Fibroblast of lung (primary cell): ENCODE measurements around the gene ZC3H15. TPM values are rescaled to one million over a fixed set of nuclear protein-coding genes. Genes with fewer than 3 reads are reported as not detected.
A peak's percentile ranks its signal among the peaks of the same experiment; 100 is the strongest.

Experiments used
- DNase-seq, 2 donors: peaks; one replicate each; pipeline versions ENCODE4 v3.0.0 to v3.0.0-alpha.2; 2010; ENCODE audit warnings: low read depth in 2 of 2
- H2AFZ ChIP-seq: 2 replicates; pipeline ENCODE4 v1.5.1; 2012; ENCODE audit warnings: low read length, control low read depth, inconsistent platforms
- H3K27ac ChIP-seq: 2 replicates; pipeline ENCODE4 v1.5.1; 2011; ENCODE audit warnings: low read length, control low read depth; ENCODE audit not compliant: insufficient read depth
- H3K27me3 ChIP-seq: 2 replicates; pipeline ENCODE4 v1.5.1; 2011; ENCODE audit warnings: mild to moderate bottlenecking, low read length; ENCODE audit not compliant: control insufficient read depth, insufficient read depth
- H3K36me3 ChIP-seq: 2 replicates; pipeline ENCODE4 v1.5.1; 2011; ENCODE audit warnings: low read length; ENCODE audit not compliant: control insufficient read depth, insufficient read depth
- H3K4me1 ChIP-seq: 2 replicates; pipeline ENCODE4 v1.5.1; 2011; ENCODE audit warnings: low read length; ENCODE audit not compliant: control insufficient read depth, insufficient read depth; ENCODE audit errors: extremely low read depth
- H3K4me2 ChIP-seq: 2 replicates; pipeline ENCODE4 v1.5.1; 2011; ENCODE audit warnings: low read length, control low read depth; ENCODE audit not compliant: insufficient read depth; ENCODE audit errors: extremely low read depth
- H3K4me3 ChIP-seq, 4 experiments: fragments of 200-600 bp in 1 of 4; sonication (generic) in 1 of 4; replicated peaks in 1 of 4; 2 replicates each; pipeline ENCODE4 v1.5.1; 2011 to 2016; ENCODE audit warnings: low read length in 4 of 4, low read depth in 3 of 4, mild to moderate bottlenecking in 3 of 4, control low read depth in 2 of 4, inconsistent platforms in 1 of 4, mixed read lengths in 1 of 4; ENCODE audit not compliant: insufficient read depth in 1 of 4; ENCODE audit errors: control extremely low read depth in 1 of 4
- H3K79me2 ChIP-seq: 2 replicates; pipeline ENCODE4 v1.5.1; 2012; ENCODE audit warnings: mild to moderate bottlenecking, low read length, inconsistent platforms; ENCODE audit not compliant: control insufficient read depth, insufficient read depth
- H3K9ac ChIP-seq: 2 replicates; pipeline ENCODE4 v1.5.1; 2011; ENCODE audit warnings: mild to moderate bottlenecking, low read length, control low read depth; ENCODE audit not compliant: insufficient read depth
- H3K9me3 ChIP-seq: 2 replicates; pipeline ENCODE4 v1.5.1; 2012; ENCODE audit warnings: low read depth, low read length; ENCODE audit not compliant: control insufficient read depth, insufficient read depth
- H4K20me1 ChIP-seq: 2 replicates; pipeline ENCODE4 v1.5.1; 2011; ENCODE audit warnings: low read length; ENCODE audit not compliant: control insufficient read depth, insufficient read depth; ENCODE audit errors: extremely low read depth
- CTCF ChIP-seq, 2 donors: IDR thresholded peaks in 1 of 2; conservative IDR thresholded peaks in 1 of 2; 1 replicate in 1 of 2; 2 replicates in 1 of 2; pipeline ENCODE4 v1.5.1; 2011 to 2012; ENCODE audit warnings: low read length in 2 of 2, control low read depth in 1 of 2, inconsistent platforms in 1 of 2, low read depth in 1 of 2, mild to moderate bottlenecking in 1 of 2
- EZH2 ChIP-seq: IDR thresholded peaks from 2 replicates; pipeline ENCODE4 v1.5.1; 2012; ENCODE audit warnings: low read length, control low read depth, mild to moderate bottlenecking; ENCODE audit errors: missing control alignments
- polyA plus RNA-seq, 2 donors: library from polyadenylated mRNA; depleted of rRNA in 1 of 2; stranded (reverse) in 1 of 2; unstranded in 1 of 2; fragments of >200 nt; gene quantifications; 2 replicates each; pipeline ENCODE4 v1.2.1, GENCODE V29; 2011 to 2012; ENCODE audit warnings: missing spikeins in 1 of 2
- total RNA-seq: library from RNA; depleted of rRNA; stranded (reverse); fragments of >200 nt; gene quantifications from 2 replicates; pipeline ENCODE4 v1.2.1, GENCODE V29; 2014

ZC3H15 gene
- total and polyA plus RNA-seq, 2 donors (not counting 1 experiment from before 2014, with no cell fraction given), result 79.9 to 83.8 TPM

DNA sequence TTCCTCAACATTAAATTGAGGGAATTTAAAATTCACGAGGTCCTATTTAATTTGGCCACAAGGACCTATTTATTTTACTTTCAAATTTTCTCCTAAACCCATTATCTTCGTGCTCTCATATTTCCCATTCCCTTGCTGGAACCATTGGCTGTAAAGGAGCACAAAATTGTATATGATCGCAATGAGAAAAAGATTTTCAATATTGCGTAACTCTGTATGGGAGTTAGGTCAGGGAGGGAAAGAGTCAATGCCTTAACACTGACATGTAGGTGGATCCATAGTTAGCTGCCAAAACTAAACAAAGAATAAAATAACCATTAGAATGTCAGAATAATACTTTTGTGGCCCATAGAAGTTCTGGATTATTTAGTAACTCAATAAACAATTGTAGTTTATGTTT lies 40.6 kb upstream of the ZC3H15 start:
- no peaks in the 10 kb centered on the region for H3K27me3 ChIP-seq
- TF ChIP-seq EZH2, result no peak
- no peak for TF ChIP-seq CTCF (conservative IDR thresholded peaks at IDR 0.05 in 1 of 2, IDR thresholded peaks at IDR 0.05 in 1 of 2; ENCODE audit: low read depth in 1 of 2, low read length in 2 of 2)
- no peaks in the 10 kb centered on the region for H3K4me1 ChIP-seq
- no peak overlapping the region for H2AFZ ChIP-seq
- no peak overlapping the region for H3K4me3 ChIP-seq
- H3K27ac ChIP-seq, result no peak overlapping the region
- DNase-seq, result no peak
- H4K20me1 ChIP-seq, result no peaks in the 10 kb centered on the region
- no peaks in the 10 kb centered on the region for H3K9me3 ChIP-seq
- no peaks in the 10 kb centered on the region for H3K79me2 ChIP-seq
- no peak overlapping the region for H3K4me2 ChIP-seq
- H3K9ac ChIP-seq, result no peak overlapping the region
- no peaks in the 10 kb centered on the region for H3K36me3 ChIP-seq

DNA sequence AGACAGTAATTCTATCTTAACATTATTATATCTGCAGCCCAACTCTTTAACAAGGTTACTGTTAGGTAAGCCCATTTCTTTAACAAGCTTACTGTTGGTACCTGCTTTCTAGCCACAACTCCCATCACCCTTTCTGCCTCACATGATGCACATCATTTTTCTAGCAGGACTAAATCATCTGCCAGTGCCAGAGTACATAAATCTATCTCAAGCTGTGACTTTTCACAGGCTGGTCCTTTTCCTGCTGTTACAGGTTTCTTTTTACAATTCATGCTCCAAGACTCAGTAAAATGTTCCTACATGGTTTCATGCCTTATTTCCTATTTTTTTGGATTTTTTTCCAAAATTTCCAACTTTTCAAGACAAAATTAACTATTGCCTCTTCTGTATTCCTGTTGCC lies 30.4 kb upstream of the ZC3H15 start:
- Histone ChIP-seq H4K20me1 (no peaks in the 10 kb centered on the region), H3K36me3 (no peaks in the 10 kb centered on the region), H3K9me3 (no peaks in the 10 kb centered on the region), H3K4me2 (no peak overlapping the region), H3K9ac (no peak overlapping the region), H3K79me2 (no peaks in the 10 kb centered on the region), H3K27ac (no peak overlapping the region), H3K4me3 (no peak overlapping the region), H3K27me3 (no peaks in the 10 kb centered on the region), H3K4me1 (no peaks in the 10 kb centered on the region), H2AFZ (no peak overlapping the region)
- DNase-seq, result no peak
- TF ChIP-seq EZH2, result no peak
- no peak for TF ChIP-seq CTCF (conservative IDR thresholded peaks at IDR 0.05 in 1 of 2, IDR thresholded peaks at IDR 0.05 in 1 of 2; ENCODE audit: low read depth in 1 of 2, low read length in 2 of 2)

- H2AFZ ChIP-seq, result no peak overlapping the region
- no peak overlapping the region for H3K4me2 ChIP-seq
- peak; percentile 83 to 99 for DNase-seq
- H3K27ac ChIP-seq, result no peak overlapping the region
- H3K36me3 ChIP-seq, result no peaks in the 10 kb centered on the region
- H3K4me1 ChIP-seq, result no peaks in the 10 kb centered on the region
- H3K79me2 ChIP-seq, result no peaks in the 10 kb centered on the region
- no peak overlapping the region for H3K4me3 ChIP-seq
- no peaks in the 10 kb centered on the region for H4K20me1 ChIP-seq
- TF ChIP-seq EZH2 (no peak), CTCF (conservative IDR thresholded peaks at IDR 0.05 in 1 of 2, IDR thresholded peaks at IDR 0.05 in 1 of 2; ENCODE audit: low read depth in 1 of 2, low read length in 2 of 2) (no peak)
- H3K9ac ChIP-seq, result no peak overlapping the region
- no peaks in the 10 kb centered on the region for H3K9me3 ChIP-seq
- H3K27me3 ChIP-seq, result no peaks in the 10 kb centered on the region
Observed at GRCh38 chr2:186456941-186457340, 29.1 kb upstream of the ZC3H15 start.
